Inferior parietal cortex (tissue), 1 donor: ENCODE measurements around the gene MRPS5.
A peak's percentile ranks its signal among the peaks of the same experiment; 100 is the strongest.

Experiments used
- DNase-seq: peaks from one replicate; pipeline ENCODE4 v3.0.0-alpha.2; 2016; ENCODE audit errors: extremely low spot score

Gene MRPS5

DNA sequence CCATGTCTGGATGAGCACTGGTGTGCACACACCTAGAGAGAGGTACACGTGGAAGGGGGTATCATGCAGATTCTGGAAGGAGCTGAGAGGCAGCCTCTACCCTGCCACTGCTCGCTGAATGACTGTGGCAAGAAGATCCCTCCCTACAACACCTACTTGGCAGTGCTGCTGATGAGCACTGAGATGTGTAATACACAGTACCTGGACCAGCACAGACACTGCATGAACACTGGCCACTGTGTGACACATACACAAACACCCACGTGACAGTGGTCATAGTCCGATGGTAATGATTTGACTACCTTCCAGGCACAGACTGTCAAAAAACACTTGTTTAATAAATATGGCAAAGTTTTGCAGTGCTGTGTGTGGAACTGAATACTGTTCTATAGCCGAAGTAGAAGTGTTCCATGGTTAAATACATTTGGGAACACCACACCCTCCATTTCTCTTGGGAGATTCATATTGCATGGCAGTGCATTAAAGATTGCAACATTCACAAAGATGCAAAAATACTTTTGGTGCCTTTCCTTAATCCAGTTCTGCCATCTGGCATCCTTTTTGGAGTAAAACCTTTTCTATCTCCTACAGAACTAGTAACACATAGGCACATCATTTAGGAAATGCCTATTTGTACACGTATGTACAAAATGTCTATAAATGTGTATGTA is 29.6 kb downstream of the MRPS5 start:
- DNase-seq: no peak

DNA sequence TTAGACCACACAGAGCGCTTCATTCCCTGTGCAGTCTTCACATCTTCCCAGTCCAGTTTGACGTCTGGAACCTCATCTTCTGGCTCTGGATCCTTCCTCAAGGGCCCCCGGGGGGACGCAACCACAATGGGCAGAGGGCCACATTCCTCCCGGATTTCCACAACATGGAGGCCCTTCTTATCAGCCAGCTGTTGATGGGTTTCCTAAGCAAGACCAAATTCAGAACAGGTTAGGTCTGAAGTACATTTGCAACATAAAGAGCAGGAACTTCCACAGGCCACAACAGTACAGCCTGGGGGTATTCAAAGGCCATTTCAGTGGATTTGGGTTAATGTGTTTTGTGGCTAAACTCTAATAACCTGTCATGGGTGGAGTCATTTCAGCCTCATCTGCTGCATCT is 34.2 kb downstream of the MRPS5 start:
- no peak for DNase-seq

GRCh38 chr2:95086017-95086416 is 35.6 kb downstream of the MRPS5 start:
- DNase-seq: no peak

GRCh38 chr2:95082477-95082876 is 39.1 kb downstream of the MRPS5 start:
- DNase-seq: no peak

GRCh38 chr2:95079199-95079683 is 42.4 kb downstream of the MRPS5 start:
- DNase-seq: peak; percentile 27

GRCh38 chr2:95077861-95078603 is 43.6 kb downstream of the MRPS5 start:
- DNase-seq: no peak

GRCh38 chr2:95077530-95077825 is 44.1 kb downstream of the MRPS5 start:
- DNase-seq: peak; percentile 60

DNA sequence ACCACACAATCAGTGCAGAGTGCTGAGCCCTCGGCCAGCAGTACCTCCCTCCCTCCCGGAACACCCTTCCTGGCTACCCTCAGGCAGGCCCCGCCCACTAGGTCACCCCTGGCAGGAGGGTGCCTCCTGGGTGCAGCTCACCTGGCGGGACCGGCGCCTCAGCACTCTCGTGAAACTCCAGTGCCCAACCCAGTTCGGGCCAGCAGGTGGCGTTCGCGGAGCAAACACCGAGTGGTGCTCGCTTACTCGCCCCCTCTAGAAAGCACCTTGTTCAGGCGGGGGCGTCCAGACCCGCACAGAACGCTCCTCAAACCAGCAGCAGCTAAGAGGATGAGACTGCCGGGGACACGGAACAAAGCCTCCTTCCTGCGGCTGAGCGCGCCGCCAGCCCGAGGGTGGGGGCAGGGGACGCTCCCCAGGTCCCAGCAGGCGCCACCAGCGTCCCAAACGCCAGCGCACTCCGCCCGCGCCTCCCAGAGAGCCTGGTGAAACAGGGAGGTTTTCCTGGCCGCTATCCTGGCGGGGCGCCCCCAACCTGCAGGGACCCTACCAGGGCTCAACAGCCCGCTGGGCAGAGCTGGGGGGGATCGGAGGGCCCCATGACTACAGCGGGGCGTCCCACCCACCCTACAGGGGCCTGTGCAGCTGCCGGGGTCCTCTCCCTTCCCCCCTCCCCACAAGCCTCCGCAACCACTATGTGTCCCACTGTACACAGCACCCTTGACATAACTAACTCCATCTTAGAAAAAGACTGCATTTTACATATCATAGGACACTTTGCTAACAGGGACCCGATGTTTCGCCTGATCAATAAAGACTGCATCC is 44.7 kb downstream of the MRPS5 start:
- DNase-seq: peak; percentile 83

DNA sequence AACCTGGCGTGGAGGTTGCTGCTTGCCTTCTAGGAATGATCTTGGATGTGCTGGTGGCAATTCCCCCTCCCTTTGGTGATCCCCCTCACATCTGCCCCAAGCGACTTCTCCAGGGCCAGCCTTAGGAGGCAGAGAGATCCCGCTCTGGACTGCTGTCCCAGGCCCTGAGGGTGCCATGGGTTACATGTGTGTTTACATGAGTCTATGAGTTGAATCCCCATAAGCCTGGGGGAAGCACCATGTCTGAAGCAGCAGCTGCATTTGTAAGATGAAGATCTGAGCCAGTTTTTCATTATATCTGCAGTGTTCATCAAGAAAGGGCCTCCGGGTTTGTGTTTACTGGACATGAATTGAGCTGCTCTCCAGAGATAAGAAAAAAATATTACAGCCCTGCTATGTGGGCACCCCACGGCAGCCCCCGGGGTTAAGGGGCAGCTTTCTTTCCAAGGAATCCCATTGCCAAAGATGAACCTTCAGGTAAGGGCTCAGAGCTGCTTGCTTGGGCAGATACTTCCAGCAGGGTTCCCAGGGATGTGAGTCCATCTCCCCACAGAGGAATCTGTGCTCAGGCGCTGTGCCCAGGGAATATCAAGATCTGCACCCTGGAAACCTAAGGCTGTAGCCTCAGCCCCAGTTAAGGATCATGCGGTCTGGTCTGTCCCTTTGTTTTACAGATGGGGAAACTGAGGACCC is 46.0 kb downstream of the MRPS5 start:
- no peak for DNase-seq

DNA sequence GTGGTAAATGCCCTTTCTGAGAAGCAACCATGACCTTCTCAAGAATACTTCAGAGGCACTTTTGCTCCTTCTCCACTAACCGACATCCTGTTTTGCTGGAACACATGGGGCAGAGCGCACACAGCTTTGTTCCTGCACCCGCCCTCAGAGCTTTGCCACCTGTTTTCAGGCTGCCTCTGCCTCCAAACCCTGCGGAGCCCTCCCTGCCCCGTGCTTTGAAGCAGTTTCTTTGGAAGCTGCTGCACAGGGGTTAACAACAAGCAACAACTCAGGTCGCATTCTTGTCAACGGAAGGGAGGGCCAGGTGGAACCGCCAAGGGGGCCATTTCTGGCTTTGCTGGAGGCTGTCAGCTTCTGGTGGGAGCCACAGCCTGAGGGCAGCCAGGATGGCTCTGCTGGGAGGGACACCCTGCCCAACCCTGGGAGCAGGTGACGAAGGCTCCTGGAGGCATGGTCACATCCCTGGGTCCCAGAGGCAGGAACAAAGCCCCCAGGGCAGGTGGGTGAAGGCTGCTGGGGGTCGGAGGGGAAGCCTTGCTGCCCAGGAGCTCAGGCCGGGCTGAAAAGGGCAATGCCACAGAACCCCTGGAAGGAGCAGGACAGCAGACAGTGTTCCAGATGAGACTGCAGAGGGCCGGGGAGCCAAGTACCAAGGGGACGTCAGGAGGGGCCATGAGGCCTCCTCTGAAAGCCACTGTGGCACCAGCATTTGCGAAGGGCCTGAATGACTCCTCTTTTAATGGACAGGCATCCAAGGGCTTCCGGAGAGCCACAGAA is 46.8 kb downstream of the MRPS5 start:
- DNase-seq: no peak

DNA sequence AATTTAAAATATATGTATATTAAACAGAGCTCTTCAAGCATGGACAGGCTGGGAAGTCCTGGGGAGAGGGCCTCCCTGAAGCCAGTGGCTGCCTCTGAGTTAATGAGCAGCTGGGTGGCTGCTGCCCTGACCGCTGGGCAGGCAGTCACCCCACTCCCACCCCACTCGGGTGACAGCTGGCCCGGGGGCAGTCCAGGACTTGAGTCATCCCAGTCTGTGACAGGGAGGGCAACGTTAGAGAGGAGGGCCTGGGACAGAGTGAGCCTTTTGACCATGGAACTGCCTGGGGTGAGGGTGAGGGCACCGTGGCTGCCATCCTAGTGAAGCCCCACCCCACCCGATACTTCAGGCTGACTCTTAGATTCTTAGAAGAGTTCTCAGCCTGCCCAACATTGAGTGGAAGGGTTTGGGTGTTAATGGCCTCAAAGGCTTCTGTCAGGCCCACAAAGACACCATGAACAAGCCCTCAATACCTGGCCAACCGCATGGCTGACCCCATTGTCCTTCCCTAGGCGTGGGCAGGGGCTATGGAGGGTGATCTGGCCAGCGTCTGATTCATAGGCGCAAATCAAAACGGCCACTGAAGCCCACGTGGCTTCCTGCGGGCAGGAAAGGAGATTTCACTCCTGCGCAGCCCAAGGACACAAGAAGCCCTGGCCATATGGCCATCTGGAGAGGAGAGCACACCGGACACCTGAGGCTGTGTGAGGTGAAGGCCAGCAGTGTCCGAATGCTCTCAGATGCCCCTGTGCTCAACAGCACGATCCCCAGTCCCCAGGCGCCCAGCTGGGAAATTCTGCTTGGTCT is 47.5 kb downstream of the MRPS5 start:
- DNase-seq: peak; percentile 71

- DNase-seq: no peak
These were observed 49.2 kb downstream of the MRPS5 start for GRCh38 chr2:95072424-95072823.

DNA sequence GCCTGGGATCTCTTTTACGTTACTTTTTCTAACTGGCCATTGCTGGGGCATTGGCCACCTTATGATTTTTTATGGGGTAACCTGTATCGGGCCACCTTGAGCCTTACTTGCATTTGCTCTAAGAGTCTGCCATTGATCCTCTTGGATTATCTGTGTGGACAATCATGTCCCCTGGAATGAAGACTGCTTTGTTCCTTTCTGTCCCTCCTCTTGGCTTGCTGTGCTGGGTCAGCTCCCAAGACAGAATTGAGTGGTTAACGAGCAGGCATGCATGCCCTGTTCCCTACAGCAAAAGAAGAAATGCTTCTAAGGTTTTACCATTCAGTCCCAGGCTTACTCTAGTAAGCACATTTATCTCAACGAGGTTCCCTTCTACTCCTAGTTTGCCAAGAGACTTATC is 49.8 kb downstream of the MRPS5 start:
- no peak for DNase-seq

DNA sequence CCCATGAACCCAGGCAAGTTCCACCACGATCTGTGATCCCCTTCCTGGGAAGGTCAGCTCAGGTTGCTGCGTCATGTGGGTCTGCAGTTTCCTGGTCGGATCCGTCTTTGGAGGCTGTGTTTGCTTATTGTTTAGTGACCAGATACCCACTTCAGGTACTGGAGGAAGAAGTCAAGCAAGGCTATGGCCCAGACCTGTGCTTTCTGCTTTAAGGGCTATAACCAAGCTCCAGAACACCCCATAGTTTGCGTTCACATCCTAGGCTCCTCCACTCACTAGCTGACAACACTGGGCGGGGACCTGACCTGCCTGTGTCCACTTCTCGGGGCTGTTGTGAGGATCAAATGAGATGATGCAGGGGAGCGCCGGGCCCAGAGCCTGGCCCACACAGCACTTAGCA is 52.1 kb downstream of the MRPS5 start:
- DNase-seq: no peak

GRCh38 chr2:95068256-95068655 is 53.4 kb downstream of the MRPS5 start:
- no peak for DNase-seq

GRCh38 chr2:95063086-95063958 is 58.3 kb downstream of the MRPS5 start:
- no peak for DNase-seq

GRCh38 chr2:95062242-95063085 is 59.1 kb downstream of the MRPS5 start:
- no peak for DNase-seq

- no peak for DNase-seq
These were observed 59.9 kb downstream of the MRPS5 start for GRCh38 chr2:95061601-95062183.
